IPS-18a (cell line): ENCODE measurements around the gene BNIP5.

Source experiments
- H3K27ac ChIP-seq: one replicate; pipeline ENCODE4 v1.5.1; 2013; ENCODE audit warnings: low read length
- H3K27me3 ChIP-seq: one replicate; pipeline ENCODE4 v1.6.1; 2013; ENCODE audit warnings: mild to moderate bottlenecking, low read length; ENCODE audit not compliant: control insufficient read depth, insufficient read depth
- H3K36me3 ChIP-seq: one replicate; pipeline ENCODE4 v1.6.1; 2013; ENCODE audit warnings: low read depth, low read length; ENCODE audit not compliant: control insufficient read depth
- H3K4me1 ChIP-seq: one replicate; pipeline ENCODE4 v1.6.1; 2013; ENCODE audit warnings: low read depth, low read length; ENCODE audit not compliant: control insufficient read depth
- H3K4me3 ChIP-seq: one replicate; pipeline ENCODE4 v1.5.1; 2013; ENCODE audit warnings: low read length
- H3K9ac ChIP-seq: one replicate; pipeline ENCODE4 v1.6.1; 2013; ENCODE audit warnings: mild to moderate bottlenecking, low read length, moderate library complexity
- H3K9me3 ChIP-seq: one replicate; pipeline ENCODE4 v1.6.1; 2013; ENCODE audit warnings: low read depth, low read length; ENCODE audit not compliant: control insufficient read depth

The BNIP5 gene

GRCh38 chr6:36268478-36269275 lies 68.0 kb downstream of the BNIP5 start:
- no peaks in the 10 kb centered on the region for H3K27me3 ChIP-seq
- H3K36me3 ChIP-seq = no peaks in the 10 kb centered on the region
- no peak overlapping the region for H3K27ac ChIP-seq
- no peak overlapping the region for H3K9ac ChIP-seq
- no peaks in the 10 kb centered on the region for H3K4me1 ChIP-seq
- no peak overlapping the region for H3K4me3 ChIP-seq
- no peaks in the 10 kb centered on the region for H3K9me3 ChIP-seq

DNA sequence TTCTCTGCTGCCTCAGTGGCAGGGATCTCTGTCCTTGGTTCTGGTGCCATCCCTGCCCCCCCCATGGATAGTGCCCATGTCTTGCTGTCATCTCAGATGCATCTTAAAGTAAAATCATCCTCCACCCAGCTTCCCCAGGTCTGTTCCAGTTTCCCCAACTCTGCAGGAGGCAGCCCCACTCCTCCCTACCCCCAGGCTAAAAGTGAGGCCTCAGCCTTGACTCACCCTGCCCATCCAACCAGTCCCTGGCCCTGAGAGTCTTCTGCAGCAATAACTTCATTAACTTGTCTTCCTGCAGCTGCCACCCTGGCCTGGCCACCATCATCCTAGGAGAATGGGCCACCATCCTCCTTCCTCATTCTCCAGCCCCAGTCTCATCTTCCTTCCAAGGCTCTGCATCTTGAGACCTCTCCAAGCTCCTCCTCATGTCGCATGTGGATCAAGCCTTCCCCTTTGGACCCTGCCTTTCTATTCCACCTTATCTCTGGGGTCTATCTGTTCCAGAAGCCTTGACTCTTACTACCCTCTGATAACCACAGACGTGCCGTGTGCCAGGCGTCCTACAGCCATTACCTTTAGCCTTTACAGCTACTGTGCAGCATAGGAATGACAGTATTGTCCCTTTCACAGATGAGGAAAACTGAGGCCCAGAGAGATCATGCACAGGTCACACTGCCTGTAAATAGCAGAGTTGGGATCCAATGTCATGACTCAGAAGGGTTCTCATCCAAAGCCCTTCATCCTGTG lies 68.8 kb downstream of the BNIP5 start:
- H3K4me3 ChIP-seq = no peak overlapping the region
- H3K27me3 ChIP-seq = no peaks in the 10 kb centered on the region

DNA sequence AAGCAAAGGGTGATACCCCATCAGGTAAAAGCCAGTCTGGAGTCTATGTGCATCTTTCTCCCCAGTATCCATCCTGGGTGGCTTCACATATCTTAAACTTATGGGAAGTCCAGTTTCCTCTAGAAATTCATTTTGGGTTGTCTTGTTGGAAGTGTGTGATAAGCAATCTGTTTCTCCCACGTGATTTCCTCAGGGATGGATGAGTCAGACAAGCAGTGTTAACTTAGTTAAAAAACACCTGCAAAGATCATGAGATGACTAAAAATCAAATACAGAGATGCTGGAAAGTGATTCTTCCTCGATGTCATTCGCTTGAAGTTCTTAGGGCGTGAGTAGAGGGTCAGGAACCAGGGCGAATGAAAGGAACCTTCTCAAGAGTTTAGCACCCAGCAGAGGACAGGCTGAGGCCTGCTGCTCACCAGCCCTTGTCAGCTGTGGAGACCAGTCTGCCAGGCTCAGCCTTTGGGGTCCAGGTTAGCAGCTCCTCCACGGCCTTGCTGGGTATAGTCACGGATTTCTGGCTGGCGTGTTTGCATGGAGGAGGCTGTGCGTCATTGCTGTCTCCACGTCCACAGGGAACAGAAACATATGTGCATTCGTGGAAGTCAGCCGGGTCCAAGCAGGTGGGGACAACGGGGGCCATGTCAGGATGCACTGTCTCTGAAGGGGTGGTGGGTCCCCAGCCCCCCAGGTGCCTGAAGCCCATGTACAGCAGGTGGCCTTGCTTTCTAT lies 69.6 kb downstream of the BNIP5 start:
- no peak overlapping the region for H3K4me3 ChIP-seq
- no peaks in the 10 kb centered on the region for H3K4me1 ChIP-seq
- no peak overlapping the region for H3K27ac ChIP-seq
- no peaks in the 10 kb centered on the region for H3K9me3 ChIP-seq
- no peaks in the 10 kb centered on the region for H3K36me3 ChIP-seq
- no peaks in the 10 kb centered on the region for H3K27me3 ChIP-seq
- H3K9ac ChIP-seq = no peak overlapping the region

More for the DNA sequence above, 68.8 kb downstream of the BNIP5 start:
- no peak overlapping the region for H3K9ac ChIP-seq
- H3K36me3 ChIP-seq = no peaks in the 10 kb centered on the region
- H3K27ac ChIP-seq = no peak overlapping the region
- no peaks in the 10 kb centered on the region for H3K4me1 ChIP-seq
- no peaks in the 10 kb centered on the region for H3K9me3 ChIP-seq
